Measurements from ENCODE around the gene CYBC1.

Gene CYBC1

GRCh38 chr17:82477934-82478333, 27.4 kb upstream of the CYBC1 start:
- TF ChIP-seq, protein P1, sequence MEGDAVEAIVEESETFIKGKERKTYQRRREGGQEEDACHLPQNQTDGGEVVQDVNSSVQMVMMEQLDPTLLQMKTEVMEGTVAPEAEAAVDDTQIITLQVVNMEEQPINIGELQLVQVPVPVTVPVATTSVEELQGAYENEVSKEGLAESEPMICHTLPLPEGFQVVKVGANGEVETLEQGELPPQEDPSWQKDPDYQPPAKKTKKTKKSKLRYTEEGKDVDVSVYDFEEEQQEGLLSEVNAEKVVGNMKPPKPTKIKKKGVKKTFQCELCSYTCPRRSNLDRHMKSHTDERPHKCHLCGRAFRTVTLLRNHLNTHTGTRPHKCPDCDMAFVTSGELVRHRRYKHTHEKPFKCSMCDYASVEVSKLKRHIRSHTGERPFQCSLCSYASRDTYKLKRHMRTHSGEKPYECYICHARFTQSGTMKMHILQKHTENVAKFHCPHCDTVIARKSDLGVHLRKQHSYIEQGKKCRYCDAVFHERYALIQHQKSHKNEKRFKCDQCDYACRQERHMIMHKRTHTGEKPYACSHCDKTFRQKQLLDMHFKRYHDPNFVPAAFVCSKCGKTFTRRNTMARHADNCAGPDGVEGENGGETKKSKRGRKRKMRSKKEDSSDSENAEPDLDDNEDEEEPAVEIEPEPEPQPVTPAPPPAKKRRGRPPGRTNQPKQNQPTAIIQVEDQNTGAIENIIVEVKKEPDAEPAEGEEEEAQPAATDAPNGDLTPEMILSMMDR (conservative IDR thresholded peaks at IDR 0.05; ENCODE audit: low read depth, low read length), result no peak
- peak; percentile 30 for DNase-seq (ENCODE audit: low read depth)
- no peak overlapping the region for H3K4me3 ChIP-seq (ENCODE audit: low read depth, low read length)

DNA sequence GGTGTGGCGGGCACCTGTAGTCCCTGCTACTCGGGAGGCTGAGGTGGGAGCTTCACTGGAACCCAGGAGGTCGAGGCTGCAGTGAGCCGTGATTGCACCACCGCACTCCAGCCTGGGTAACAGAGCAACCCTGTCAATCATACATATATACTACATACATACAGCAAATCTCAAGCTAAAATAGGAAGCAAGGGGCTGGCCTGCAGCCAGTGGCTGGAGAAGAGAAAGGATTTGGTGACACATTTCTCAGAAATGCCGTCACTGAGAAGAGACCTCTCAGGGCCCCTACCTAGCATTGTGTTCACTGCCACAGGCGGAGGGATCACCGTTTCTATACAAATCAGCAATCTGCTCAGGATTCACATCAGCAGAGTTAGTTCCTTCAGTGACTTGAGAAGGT, 24.9 kb upstream of the CYBC1 start:
- DNase-seq (ENCODE audit: low read depth), result no peak
- no peak overlapping the region for H3K4me3 ChIP-seq (ENCODE audit: low read depth, low read length)
- TF ChIP-seq, protein P1 (conservative IDR thresholded peaks at IDR 0.05; ENCODE audit: low read depth, low read length), result no peak

- TF ChIP-seq, protein P1 (conservative IDR thresholded peaks at IDR 0.05; ENCODE audit: low read depth, low read length), result no peak
- no peak overlapping the region for H3K4me3 ChIP-seq (ENCODE audit: low read depth, low read length)
- no peak for DNase-seq (ENCODE audit: low read depth)
Observed at GRCh38 chr17:82474223-82475010, 23.9 kb upstream of the CYBC1 start.

DNA sequence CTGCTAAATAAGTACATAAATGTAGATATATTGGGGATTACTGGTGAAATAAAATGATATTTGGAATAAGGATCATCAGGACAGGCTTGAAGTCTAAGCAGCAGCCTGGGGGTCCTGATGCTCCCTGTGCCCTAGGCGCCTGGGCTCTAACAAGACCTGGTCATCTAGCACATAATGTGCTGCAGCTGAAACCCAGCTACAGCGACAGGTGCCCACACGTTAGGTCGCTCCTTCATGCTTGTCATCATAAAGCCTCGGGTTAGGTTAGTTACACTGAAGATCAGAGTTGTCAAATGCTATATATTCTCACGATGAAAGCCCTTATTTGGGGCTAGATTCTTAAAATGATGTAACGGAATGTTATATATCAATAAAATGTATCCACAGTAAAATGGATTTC, 19.5 kb upstream of the CYBC1 start:
- DNase-seq (ENCODE audit: low read depth), result no peak
- TF ChIP-seq, protein P1 (conservative IDR thresholded peaks at IDR 0.05; ENCODE audit: low read depth, low read length), result no peak
- H3K4me3 ChIP-seq (ENCODE audit: low read depth, low read length), result no peak overlapping the region

DNA sequence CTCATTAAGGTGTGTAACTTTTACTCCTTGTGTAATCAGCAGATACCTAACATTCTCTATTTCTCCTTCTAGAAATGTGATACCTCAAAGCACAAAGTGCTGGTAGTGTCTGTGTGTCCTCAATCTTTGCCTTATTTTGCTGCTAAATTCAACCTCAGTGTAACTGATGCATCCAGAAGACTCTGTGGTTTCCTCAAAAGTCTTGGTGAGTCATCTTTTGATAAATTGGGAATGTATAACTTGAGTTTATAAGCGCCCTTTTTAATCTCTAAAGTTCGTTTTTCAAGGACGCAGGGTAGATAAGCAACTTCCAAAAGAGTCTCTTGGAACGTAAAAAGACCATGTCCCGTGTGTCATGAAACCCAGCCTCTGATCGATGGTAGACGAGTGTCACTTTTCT, 18.1 kb upstream of the CYBC1 start:
- TF ChIP-seq, protein P1 (conservative IDR thresholded peaks at IDR 0.05; ENCODE audit: low read depth, low read length), result no peak
- peak; percentile 20 for DNase-seq (ENCODE audit: low read depth)
- H3K4me3 ChIP-seq (ENCODE audit: low read depth, low read length), result no peak overlapping the region

DNA sequence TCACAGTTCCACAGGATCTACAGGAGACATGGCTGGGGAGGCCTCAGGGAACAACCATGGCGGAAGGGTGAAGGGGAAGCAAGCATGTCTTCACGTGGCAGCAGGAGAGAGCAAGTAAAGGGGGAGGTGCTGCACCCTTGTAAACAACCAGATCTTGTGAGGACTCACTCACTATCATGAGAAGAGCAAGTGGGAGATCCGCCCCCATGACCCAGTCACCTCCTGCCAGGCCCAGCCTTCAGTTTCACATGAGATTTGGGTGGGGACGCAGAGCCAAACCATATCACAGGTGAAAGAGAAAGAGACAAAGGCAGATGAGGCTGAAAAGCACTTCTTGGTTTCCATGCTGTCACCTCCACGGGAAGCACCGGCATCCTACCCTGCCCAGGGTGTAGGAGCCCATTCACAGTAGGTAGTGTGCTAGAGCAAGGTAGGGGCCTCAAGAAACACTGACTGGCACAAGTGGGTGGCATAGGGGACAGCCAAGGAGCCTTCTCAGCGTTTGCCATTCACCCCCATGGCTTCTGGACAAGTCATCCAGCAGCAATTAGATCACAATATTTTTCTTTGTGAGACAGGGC, 14.6 kb upstream of the CYBC1 start:
- no peak overlapping the region for H3K4me3 ChIP-seq (ENCODE audit: low read depth, low read length)
- TF ChIP-seq, protein P1 (conservative IDR thresholded peaks at IDR 0.05; ENCODE audit: low read depth, low read length), result no peak
- no peak for DNase-seq (ENCODE audit: low read depth)

- H3K4me3 ChIP-seq (ENCODE audit: low read depth, low read length), result no peak overlapping the region
- DNase-seq (ENCODE audit: low read depth), result no peak
- TF ChIP-seq, protein P1 (conservative IDR thresholded peaks at IDR 0.05; ENCODE audit: low read depth, low read length), result no peak
Observed at GRCh38 chr17:82464567-82464929, 14.0 kb upstream of the CYBC1 start.

Data from choroid plexus epithelial cell (primary cell).